ENCODE results near the gene ZNF79.

ZNF79 gene

GRCh38 chr9:127448112-127448805 lies 24.1 kb downstream of the ZNF79 start:
- H3K9me3 ChIP-seq (ENCODE audit: severe bottlenecking), result peaks cover 4% of the 10 kb centered on the region
- H3K36me3 ChIP-seq (ENCODE audit: low read depth), result peaks cover 81% of the 10 kb centered on the region
- no peak for TF ChIP-seq CTCF (IDR thresholded peaks at IDR 0.05; ENCODE audit: poor library complexity, severe bottlenecking)
- no peaks in the 10 kb centered on the region for H3K27me3 ChIP-seq (ENCODE audit: insufficient read depth, poor library complexity, severe bottlenecking)
- no peaks in the 10 kb centered on the region for H3K4me1 ChIP-seq (ENCODE audit: insufficient read depth, poor library complexity, severe bottlenecking)
- no peak for DNase-seq (ENCODE audit: low spot score)
- no peak overlapping the region for H3K4me3 ChIP-seq (ENCODE audit: severe bottlenecking)
- no peak for ATAC-seq (ENCODE audit: low read depth)
- H3K27ac ChIP-seq (ENCODE audit: poor library complexity, severe bottlenecking), result peak overlapping the region; percentile 96

- peak overlapping the region; percentile 89 for H3K4me3 ChIP-seq (ENCODE audit: severe bottlenecking)
- no peak for TF ChIP-seq CTCF (IDR thresholded peaks at IDR 0.05; ENCODE audit: poor library complexity, severe bottlenecking)
- ATAC-seq (ENCODE audit: low read depth), result no peak
- no peak for DNase-seq (ENCODE audit: low spot score)
- H3K4me1 ChIP-seq (ENCODE audit: insufficient read depth, poor library complexity, severe bottlenecking), result no peaks in the 10 kb centered on the region
- H3K27ac ChIP-seq (ENCODE audit: poor library complexity, severe bottlenecking), result peak overlapping the region; percentile 96
- H3K9me3 ChIP-seq (ENCODE audit: severe bottlenecking), result no peaks in the 10 kb centered on the region
- H3K27me3 ChIP-seq (ENCODE audit: insufficient read depth, poor library complexity, severe bottlenecking), result no peaks in the 10 kb centered on the region
- H3K36me3 ChIP-seq (ENCODE audit: low read depth), result peaks cover 75% of the 10 kb centered on the region
These were observed 25.3 kb downstream of the ZNF79 start for GRCh38 chr9:127449332-127449966.

GRCh38 chr9:127450243-127450760 lies 26.1 kb downstream of the ZNF79 start:
- Histone ChIP-seq H3K9me3 (ENCODE audit: severe bottlenecking) (no peaks in the 10 kb centered on the region), H3K36me3 (ENCODE audit: low read depth) (peaks cover 73% of the 10 kb centered on the region), H3K27ac (ENCODE audit: poor library complexity, severe bottlenecking) (peak overlapping the region; percentile 96), H3K4me1 (ENCODE audit: insufficient read depth, poor library complexity, severe bottlenecking) (no peaks in the 10 kb centered on the region), H3K4me3 (ENCODE audit: severe bottlenecking) (peak overlapping the region; percentile 89), H3K27me3 (ENCODE audit: insufficient read depth, poor library complexity, severe bottlenecking) (no peaks in the 10 kb centered on the region)
- no peak for DNase-seq (ENCODE audit: low spot score)
- no peak for ATAC-seq (ENCODE audit: low read depth)
- TF ChIP-seq CTCF (IDR thresholded peaks at IDR 0.05; ENCODE audit: poor library complexity, severe bottlenecking), result no peak

GRCh38 chr9:127450830-127451607 lies 26.8 kb downstream of the ZNF79 start, which contains the start of the genes LRSAM1 and RPL12:
Gene LRSAM1, plus strand, starts transcription at chr9:127451510. Its CDS starts 3,018 bp downstream, at chr9:127454528.
Gene RPL12, minus strand, starts transcription at chr9:127451406. Its CDS starts 89 bp downstream, at chr9:127451317.
- Histone ChIP-seq H3K9me3 (ENCODE audit: severe bottlenecking) (no peaks in the 10 kb centered on the region), H3K36me3 (ENCODE audit: low read depth) (peaks cover 73% of the 10 kb centered on the region), H3K4me3 (ENCODE audit: severe bottlenecking) (peak within 1 kb of the TSS; percentile 89), H3K4me1 (ENCODE audit: insufficient read depth, poor library complexity, severe bottlenecking) (no peaks in the 10 kb centered on the region), H3K27ac (ENCODE audit: poor library complexity, severe bottlenecking) (peak within 1 kb of the TSS; percentile 96), H3K27me3 (ENCODE audit: insufficient read depth, poor library complexity, severe bottlenecking) (no peaks in the 10 kb centered on the region)
- no peak for TF ChIP-seq CTCF (IDR thresholded peaks at IDR 0.05; ENCODE audit: poor library complexity, severe bottlenecking)
- peak; percentile 40 for ATAC-seq (ENCODE audit: low read depth)
- peak; percentile 92 for DNase-seq (ENCODE audit: low spot score)
